Stimulated activated naive B cell treated with anti-CD40 and anti-IgM and Interleukin-4, amounts not matched to agents 10 μg/mL and 1 μg/mL and 100 μg/mL, for 72 hours (primary cell): ENCODE results near the gene POLN.

ENCODE experiments used
- ATAC-seq, 2 donors: fragments of 150-1000 bp; cut with Tn5 transposase; replicated peaks; 2 replicates each; pipeline ENCODE4 v1.10.0; 2021; ENCODE audit warnings: moderate library complexity in 1 of 2
- DNase-seq: peaks from one replicate; pipeline ENCODE4 v3.0.0; 2021
- H3K27ac Mint-ChIP-seq: one replicate; pipeline ENCODE4 v1.8.0; 2022; ENCODE audit warnings: mild to moderate bottlenecking, mixed read lengths
- H3K27me3 Mint-ChIP-seq, 2 donors: one replicate each; pipeline ENCODE4 v1.8.0; 2022; ENCODE audit warnings: mixed read lengths in 2 of 2
- H3K36me3 Mint-ChIP-seq, 2 donors: one replicate each; pipeline ENCODE4 v1.8.0; 2022; ENCODE audit warnings: mixed read lengths in 2 of 2, mild to moderate bottlenecking in 1 of 2
- H3K4me1 Mint-ChIP-seq, 2 donors: one replicate each; pipeline ENCODE4 v1.8.0; 2022; ENCODE audit warnings: mixed read lengths in 2 of 2, mild to moderate bottlenecking in 1 of 2
- H3K4me3 Mint-ChIP-seq, 2 donors: one replicate each; pipeline ENCODE4 v1.8.0; 2022; ENCODE audit warnings: mild to moderate bottlenecking in 2 of 2, mixed read lengths in 2 of 2, moderate library complexity in 1 of 2
- H3K9me3 Mint-ChIP-seq, 2 donors: one replicate each; pipeline ENCODE4 v1.8.0; 2022; ENCODE audit warnings: mixed read lengths in 2 of 2, mild to moderate bottlenecking in 1 of 2

Gene POLN

GRCh38 chr4:2194496-2194895, 47.4 kb downstream of the POLN start:
- H3K27ac Mint-ChIP-seq, result no peak overlapping the region

DNA sequence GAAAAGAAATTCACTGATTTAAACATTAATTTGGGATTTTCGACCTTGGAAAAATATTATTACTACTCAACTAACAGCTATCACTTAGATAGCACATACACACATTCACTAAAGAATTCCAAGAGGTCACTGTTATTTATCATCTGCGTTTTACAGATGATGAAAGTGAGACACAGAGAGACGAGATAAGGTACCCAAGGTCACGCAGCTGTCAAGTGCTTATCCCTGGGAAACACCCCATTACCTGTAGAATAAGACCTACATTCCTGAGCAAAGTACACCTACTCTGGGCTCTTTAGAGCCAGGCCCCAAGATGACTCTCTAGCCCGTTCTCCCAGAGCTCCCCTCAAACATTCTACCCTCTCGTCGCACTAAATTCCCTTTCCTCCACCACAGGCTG, 48.6 kb downstream of the POLN start:
- Mint-ChIP-seq H3K27ac (no peak overlapping the region), H3K9me3 (peaks cover 0 to 2% of the 10 kb centered on the region in 2 donors), H3K4me3 (no peak overlapping the region), H3K36me3 (peaks cover 11 to 15% of the 10 kb centered on the region in 2 donors), H3K27me3 (no peaks in the 10 kb centered on the region), H3K4me1 (no peaks in the 10 kb centered on the region)
- DNase-seq, result no peak
- no peak for ATAC-seq

More at GRCh38 chr4:2194496-2194895, 47.4 kb downstream of the POLN start:
- no peaks in the 10 kb centered on the region for H3K4me1 Mint-ChIP-seq
- no peaks in the 10 kb centered on the region for H3K27me3 Mint-ChIP-seq
- peaks cover 11 to 12% of the 10 kb centered on the region in 2 donors for H3K36me3 Mint-ChIP-seq
- no peak for DNase-seq
- no peak overlapping the region for H3K4me3 Mint-ChIP-seq
- no peaks in the 10 kb centered on the region for H3K9me3 Mint-ChIP-seq
- no peak for ATAC-seq

- Mint-ChIP-seq H3K9me3 (peaks cover 19 to 27% of the 10 kb centered on the region in 2 donors), H3K27me3 (no peaks in the 10 kb centered on the region), H3K27ac (no peak overlapping the region), H3K4me1 (no peaks in the 10 kb centered on the region), H3K4me3 (no peak overlapping the region), H3K36me3 (peaks cover 26 to 39% of the 10 kb centered on the region in 2 donors)
- DNase-seq, result no peak
- ATAC-seq, result no peak
Measured at GRCh38 chr4:2186865-2187172, 55.1 kb downstream of the POLN start.

DNA sequence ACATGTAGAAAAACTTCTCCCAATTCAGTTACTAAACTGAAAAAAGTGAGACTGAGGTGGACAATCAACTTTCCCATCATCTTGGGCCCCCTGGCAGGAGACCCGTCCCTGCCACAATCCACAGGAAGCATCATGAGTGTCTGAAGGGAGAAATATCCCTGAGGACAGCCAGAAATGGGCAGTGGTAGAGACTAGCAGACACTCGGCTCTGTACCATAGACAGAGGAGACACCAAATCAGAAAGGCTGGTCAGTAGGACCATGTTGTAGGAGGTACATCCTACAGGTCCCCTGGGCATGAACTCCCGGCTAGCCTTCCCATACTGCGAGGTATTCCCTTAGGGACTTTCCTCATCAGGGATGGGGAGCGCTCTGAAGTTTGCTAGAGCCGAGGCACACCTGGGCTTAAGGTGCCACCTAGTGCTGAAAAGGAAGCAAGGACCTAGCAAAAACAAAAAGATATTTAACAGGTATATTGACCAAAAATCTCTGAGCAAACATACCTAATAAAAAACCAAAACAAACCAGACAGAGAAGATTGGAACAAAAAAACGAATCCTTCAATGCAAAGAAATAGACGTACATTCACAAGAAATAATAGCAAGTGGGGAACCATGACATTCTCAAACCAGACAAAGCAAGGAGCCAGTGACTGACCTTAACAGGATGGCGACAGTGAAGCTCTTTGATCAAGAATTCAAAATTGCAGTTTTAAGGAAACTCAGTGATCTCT, 55.6 kb downstream of the POLN start:
- H3K4me3 Mint-ChIP-seq, result no peak overlapping the region
- H3K4me1 Mint-ChIP-seq, result no peaks in the 10 kb centered on the region
- no peak overlapping the region for H3K27ac Mint-ChIP-seq
- ATAC-seq, result no peak
- no peak for DNase-seq
- peaks cover 19 to 27% of the 10 kb centered on the region in 2 donors for H3K9me3 Mint-ChIP-seq
- peaks cover 27 to 42% of the 10 kb centered on the region in 2 donors for H3K36me3 Mint-ChIP-seq
- no peaks in the 10 kb centered on the region for H3K27me3 Mint-ChIP-seq

DNA sequence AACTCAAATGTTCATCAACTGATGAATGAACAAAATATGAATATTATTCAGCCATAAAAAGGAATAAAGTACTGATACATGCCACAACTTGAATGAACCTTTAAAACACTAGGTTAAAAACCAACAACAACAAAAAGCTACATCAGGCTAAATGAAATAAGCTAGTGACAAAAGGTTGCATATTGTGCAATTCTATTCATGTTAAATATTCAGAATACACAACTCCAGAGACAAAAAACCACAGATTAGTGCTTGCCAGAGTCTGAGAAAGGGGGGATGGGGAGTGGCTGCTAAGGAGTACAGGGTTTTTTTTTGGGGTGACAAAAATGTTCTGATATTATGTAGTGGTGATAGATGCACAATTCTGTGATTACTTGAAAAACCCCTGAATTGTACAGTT, 58.5 kb downstream of the POLN start:
- Mint-ChIP-seq H3K4me1 (no peaks in the 10 kb centered on the region), H3K4me3 (no peak overlapping the region)
- no peak for ATAC-seq

GRCh38 chr4:2182994-2183393, 58.9 kb downstream of the POLN start:
- ATAC-seq, result no peak

More for the DNA sequence above, 58.5 kb downstream of the POLN start:
- Mint-ChIP-seq H3K27me3 (no peaks in the 10 kb centered on the region), H3K36me3 (peaks cover 24 to 39% of the 10 kb centered on the region in 2 donors), H3K27ac (no peak overlapping the region), H3K9me3 (peaks cover 17 to 27% of the 10 kb centered on the region in 2 donors)
- no peak for DNase-seq

GRCh38 chr4:2180410-2180809, 61.5 kb downstream of the POLN start:
- Mint-ChIP-seq H3K4me3 (no peak overlapping the region), H3K4me1 (no peaks in the 10 kb centered on the region), H3K36me3 (peaks cover 11 to 15% of the 10 kb centered on the region in 2 donors), H3K27ac (no peak overlapping the region), H3K27me3 (no peaks in the 10 kb centered on the region), H3K9me3 (peaks cover 1 to 10% of the 10 kb centered on the region in 2 donors)
- no peak for ATAC-seq
- no peak for DNase-seq

More at GRCh38 chr4:2182994-2183393, 58.9 kb downstream of the POLN start:
- Mint-ChIP-seq H3K4me1 (no peaks in the 10 kb centered on the region), H3K36me3 (peaks cover 26 to 39% of the 10 kb centered on the region in 2 donors), H3K9me3 (peaks cover 16 to 27% of the 10 kb centered on the region in 2 donors), H3K27me3 (no peaks in the 10 kb centered on the region), H3K27ac (no peak overlapping the region), H3K4me3 (no peak overlapping the region)
- no peak for DNase-seq

DNA sequence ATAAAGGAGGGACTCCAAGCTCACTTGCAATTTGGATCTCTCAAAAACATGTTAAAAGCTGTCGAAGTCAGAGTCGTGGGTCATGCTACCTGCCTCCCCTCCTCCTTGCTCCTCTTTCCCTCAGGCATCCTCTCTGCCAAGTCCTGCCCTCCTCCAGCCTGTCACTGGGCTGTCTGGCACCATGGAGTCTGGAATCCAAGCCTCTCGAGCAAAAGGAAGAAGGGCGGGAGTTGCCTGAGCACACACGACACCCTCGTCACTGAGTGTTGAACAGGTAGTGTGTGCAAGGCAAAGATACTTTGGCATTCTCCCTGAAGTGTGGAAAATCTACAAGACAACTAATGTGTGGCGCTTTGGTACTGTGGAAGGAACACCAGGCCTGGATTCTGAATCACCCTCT, 62.2 kb downstream of the POLN start:
- H3K27me3 Mint-ChIP-seq, result no peaks in the 10 kb centered on the region
- ATAC-seq (no peak), DNase-seq (no peak)
- H3K9me3 Mint-ChIP-seq, result peaks cover 0 to 10% of the 10 kb centered on the region in 2 donors
- no peaks in the 10 kb centered on the region for H3K4me1 Mint-ChIP-seq
- no peak overlapping the region for H3K4me3 Mint-ChIP-seq
- no peak overlapping the region for H3K27ac Mint-ChIP-seq
- peaks cover 11% of the 10 kb centered on the region in 2 donors for H3K36me3 Mint-ChIP-seq

- no peaks in the 10 kb centered on the region for H3K27me3 Mint-ChIP-seq
- H3K9me3 Mint-ChIP-seq, result peaks cover 0 to 10% of the 10 kb centered on the region in 2 donors
- DNase-seq, result no peak
- ATAC-seq, result no peak
- H3K4me1 Mint-ChIP-seq, result no peaks in the 10 kb centered on the region
- no peak overlapping the region for H3K4me3 Mint-ChIP-seq
- H3K27ac Mint-ChIP-seq, result no peak overlapping the region
- peaks cover 11% of the 10 kb centered on the region in 2 donors for H3K36me3 Mint-ChIP-seq
Measured at GRCh38 chr4:2178986-2179385, 62.9 kb downstream of the POLN start.

DNA sequence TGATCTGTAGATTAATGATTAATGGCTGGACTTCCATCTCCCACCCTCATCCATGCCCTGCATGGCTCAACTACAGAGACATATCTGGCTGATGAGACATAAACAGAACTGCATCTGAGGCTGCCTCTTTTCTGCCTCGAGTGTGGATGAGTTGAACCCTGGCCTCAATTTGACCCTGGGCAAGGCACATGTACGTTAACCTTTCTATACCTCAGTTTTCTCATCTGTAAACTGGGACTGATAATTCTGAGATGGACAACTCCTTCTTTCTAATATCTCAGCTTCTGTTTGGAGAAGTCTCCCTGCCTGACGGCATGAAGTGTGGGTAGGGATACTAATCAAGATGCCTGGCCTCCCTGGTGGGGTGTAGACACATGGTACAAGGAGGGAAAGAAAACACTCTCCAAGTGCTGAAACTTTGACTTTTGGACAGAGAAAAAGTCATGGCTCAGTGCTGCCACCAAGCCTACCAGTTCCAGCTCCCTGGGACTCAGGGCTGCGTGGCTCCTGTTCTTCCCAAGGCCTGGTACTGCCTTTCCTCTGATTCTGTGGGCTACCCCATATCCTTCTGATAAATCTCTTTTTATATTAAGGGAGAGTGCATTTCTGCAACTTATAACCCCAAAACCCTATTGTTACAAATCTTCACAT, 64.4 kb downstream of the POLN start:
- ATAC-seq (no peak), DNase-seq (no peak)
- Mint-ChIP-seq H3K36me3 (peaks cover 9 to 10% of the 10 kb centered on the region in 2 donors), H3K4me1 (no peaks in the 10 kb centered on the region), H3K27me3 (no peaks in the 10 kb centered on the region), H3K9me3 (peaks cover 0 to 5% of the 10 kb centered on the region in 2 donors), H3K27ac (no peak overlapping the region), H3K4me3 (no peak overlapping the region)

DNA sequence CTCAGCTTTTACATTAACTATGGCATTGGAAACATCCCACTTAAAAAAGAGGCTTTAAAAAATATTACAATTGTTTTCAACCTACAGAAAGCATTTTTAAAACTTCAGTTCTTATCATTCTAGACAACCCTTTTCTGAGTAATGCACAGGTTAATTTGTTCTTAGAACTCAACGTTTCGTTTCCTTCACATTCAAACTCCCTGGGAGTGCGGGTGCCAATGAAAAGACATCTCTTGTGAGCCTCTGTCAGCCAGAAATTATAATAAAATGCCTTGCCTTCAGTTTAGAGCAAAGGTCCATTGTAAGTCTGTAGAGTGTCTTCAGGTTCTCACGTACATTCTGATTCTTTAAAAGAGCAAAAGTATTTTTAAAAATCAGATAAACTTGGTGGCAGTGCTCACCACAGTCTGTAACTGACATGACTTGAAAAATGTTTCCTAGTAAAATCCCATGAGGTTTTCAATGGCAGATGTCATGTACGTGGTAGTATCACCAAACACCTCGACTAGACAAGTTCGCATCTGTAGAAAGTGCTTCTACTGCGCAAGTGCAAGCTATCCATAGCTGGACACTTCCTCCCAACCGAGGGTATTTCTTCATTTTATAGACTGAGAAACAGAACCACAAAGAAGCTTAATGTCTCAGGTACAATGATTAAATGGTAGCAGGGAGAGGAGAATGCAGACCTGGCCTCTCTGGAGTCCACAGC, 65.8 kb downstream of the POLN start:
- H3K36me3 Mint-ChIP-seq, result peaks cover 0 to 5% of the 10 kb centered on the region in 2 donors
- no peaks in the 10 kb centered on the region for H3K4me1 Mint-ChIP-seq
- ATAC-seq (no peak), DNase-seq (no peak)
- H3K9me3 Mint-ChIP-seq, result no peaks in the 10 kb centered on the region
- H3K27me3 Mint-ChIP-seq, result no peaks in the 10 kb centered on the region
- no peak overlapping the region for H3K27ac Mint-ChIP-seq
- no peak overlapping the region for H3K4me3 Mint-ChIP-seq

GRCh38 chr4:2174061-2174460, 67.9 kb downstream of the POLN start:
- Mint-ChIP-seq H3K4me1 (no peaks in the 10 kb centered on the region), H3K4me3 (no peak overlapping the region), H3K36me3 (peaks cover 3 to 5% of the 10 kb centered on the region in 2 donors), H3K27me3 (no peaks in the 10 kb centered on the region), H3K9me3 (no peaks in the 10 kb centered on the region), H3K27ac (no peak overlapping the region)
- DNase-seq, result no peak
- no peak for ATAC-seq

DNA sequence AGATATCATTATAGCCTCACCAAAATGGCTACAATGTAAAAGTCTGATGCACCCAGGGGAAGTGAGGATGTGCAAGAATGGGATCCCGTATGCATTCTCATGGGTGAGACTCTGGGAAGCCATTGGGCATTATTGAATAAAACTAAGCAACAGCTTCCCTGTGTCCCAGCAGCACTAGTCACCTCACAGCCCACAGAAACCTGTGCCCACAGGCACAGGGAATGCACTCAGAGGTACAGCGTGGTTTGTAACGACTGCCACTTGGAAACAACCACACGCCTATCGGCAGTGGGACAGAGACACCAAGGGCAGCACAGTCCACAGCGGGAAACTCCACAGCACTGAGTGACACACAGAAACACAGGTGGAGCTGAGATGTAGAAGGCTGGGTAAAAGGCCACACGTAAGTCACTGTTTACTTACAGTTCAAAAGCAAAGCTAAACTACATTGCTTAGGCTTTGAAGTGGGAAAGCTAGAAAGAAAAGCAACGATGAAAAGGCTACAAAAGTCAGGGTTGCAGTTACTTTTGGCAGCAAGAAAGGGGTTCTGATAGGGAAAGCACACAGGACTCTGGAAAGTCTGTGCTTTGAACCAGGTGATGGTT, 69.2 kb downstream of the POLN start:
- no peak overlapping the region for H3K27ac Mint-ChIP-seq
- ATAC-seq (no peak), DNase-seq (no peak)
- H3K4me1 Mint-ChIP-seq, result no peaks in the 10 kb centered on the region
- H3K36me3 Mint-ChIP-seq, result peaks cover 1 to 4% of the 10 kb centered on the region in 2 donors
- H3K27me3 Mint-ChIP-seq, result no peaks in the 10 kb centered on the region
- H3K9me3 Mint-ChIP-seq, result no peaks in the 10 kb centered on the region
- H3K4me3 Mint-ChIP-seq, result no peak overlapping the region

DNA sequence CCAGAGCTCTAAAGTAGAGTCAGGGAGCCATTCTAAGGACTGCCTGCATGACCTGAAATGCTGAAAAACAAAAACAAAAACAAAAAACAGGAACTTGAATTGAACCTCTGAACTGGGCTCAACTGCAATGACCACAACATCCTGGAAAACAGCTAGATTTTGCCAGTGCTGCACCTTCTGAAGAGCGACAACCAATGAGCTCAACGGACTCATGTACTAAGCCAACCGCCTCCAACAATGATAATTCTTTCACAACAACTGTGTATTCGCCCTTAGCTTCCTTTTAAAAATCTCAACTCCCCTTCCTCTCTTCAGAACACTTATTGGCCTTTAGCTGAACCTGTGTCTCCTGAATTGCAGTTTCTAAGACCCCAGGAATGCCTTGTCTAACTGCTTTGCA, 69.8 kb downstream of the POLN start:
- Mint-ChIP-seq H3K36me3 (peaks cover 0 to 4% of the 10 kb centered on the region in 2 donors), H3K4me1 (no peaks in the 10 kb centered on the region), H3K27me3 (no peaks in the 10 kb centered on the region), H3K9me3 (no peaks in the 10 kb centered on the region), H3K4me3 (no peak overlapping the region), H3K27ac (no peak overlapping the region)
- ATAC-seq (no peak), DNase-seq (no peak)
